CD14-positive monocyte (primary cell): ENCODE results near the gene SERPINA1. TPM values are rescaled to one million over a fixed set of nuclear protein-coding genes. Genes with fewer than 3 reads are reported as not detected.

Experiments
- DNase-seq, 3 donors: peaks; one replicate each; pipeline ENCODE4 v3.0.0-alpha.2; 2011 to 2022
- H2AFZ ChIP-seq: 2 replicates; pipeline ENCODE4 v1.6.0; 2012; ENCODE audit warnings: mild to moderate bottlenecking, low read depth, low read length, inconsistent platforms; ENCODE audit not compliant: insufficient read depth, poor library complexity, severe bottlenecking
- H3K27ac ChIP-seq, 2 donors: 1 replicate in 1 of 2; 2 replicates in 1 of 2; pipeline ENCODE4 v1.5.1; 2012 to 2013; ENCODE audit warnings: low read length in 2 of 2, control low read depth in 1 of 2, inconsistent platforms in 1 of 2, low read depth in 1 of 2, mild to moderate bottlenecking in 1 of 2
- H3K27me3 ChIP-seq, 2 donors: one replicate each; pipeline versions ENCODE4 v1.6.0 to v1.6.1; 2011 to 2013; ENCODE audit warnings: low read length in 2 of 2; ENCODE audit not compliant: control insufficient read depth in 2 of 2, insufficient read depth in 2 of 2
- H3K36me3 ChIP-seq, 2 donors: replicated peaks in 1 of 2; 1 replicate in 1 of 2; 2 replicates in 1 of 2; pipeline versions ENCODE4 v1.5.1 to v1.6.1; 2012 to 2013; ENCODE audit warnings: low read length in 2 of 2, control low read depth in 1 of 2, inconsistent platforms in 1 of 2, mild to moderate bottlenecking in 1 of 2; ENCODE audit not compliant: insufficient read depth in 2 of 2, control insufficient read depth in 1 of 2
- H3K4me1 ChIP-seq, 2 donors: 1 replicate in 1 of 2; 2 replicates in 1 of 2; pipeline versions ENCODE4 v1.5.1 to v1.6.1; 2012 to 2013; ENCODE audit warnings: low read length in 2 of 2, control low read depth in 1 of 2, inconsistent platforms in 1 of 2, mild to moderate bottlenecking in 1 of 2, moderate library complexity in 1 of 2; ENCODE audit not compliant: insufficient read depth in 2 of 2, control insufficient read depth in 1 of 2
- H3K4me2 ChIP-seq: replicated peaks from 2 replicates; pipeline ENCODE3; 2012; ENCODE audit warnings: low read length, moderate library complexity, mild to moderate bottlenecking; ENCODE audit not compliant: poor library complexity, severe bottlenecking; ENCODE audit errors: extremely low read depth
- H3K4me3 ChIP-seq, 3 experiments: fragments of 200-600 bp in 1 of 3; sonication (generic) in 1 of 3; replicated peaks in 1 of 3; 1 replicate in 2 of 3; 2 replicates in 1 of 3; pipeline ENCODE4 v1.5.1; 2011 to 2013; ENCODE audit warnings: low read length in 3 of 3, mild to moderate bottlenecking in 3 of 3, control low read depth in 2 of 3, low read depth in 2 of 3, inconsistent platforms in 1 of 3, moderate library complexity in 1 of 3
- H3K79me2 ChIP-seq: 2 replicates; pipeline ENCODE4 v1.6.0; 2012; ENCODE audit warnings: mild to moderate bottlenecking, control low read depth, inconsistent platforms, low read length, moderate library complexity; ENCODE audit not compliant: insufficient read depth
- H3K9ac ChIP-seq: 2 replicates; pipeline ENCODE4 v1.6.0; 2017; ENCODE audit warnings: low read length, mild to moderate bottlenecking; ENCODE audit not compliant: insufficient read depth, poor library complexity, severe bottlenecking
- H3K9me3 ChIP-seq, 2 donors: replicated peaks in 1 of 2; 1 replicate in 1 of 2; 2 replicates in 1 of 2; pipeline versions ENCODE4 v1.5.1 to v1.6.1; 2012 to 2013; ENCODE audit warnings: low read length in 2 of 2, control low read depth in 1 of 2; ENCODE audit not compliant: control insufficient read depth in 1 of 2, insufficient read depth in 1 of 2
- H4K20me1 ChIP-seq: 2 replicates; pipeline ENCODE4 v1.6.0; 2012; ENCODE audit warnings: mild to moderate bottlenecking, low read length, control low read depth, moderate library complexity; ENCODE audit not compliant: insufficient read depth
- H3K27ac Mint-ChIP-seq, 7 donors: one replicate each; pipeline ENCODE4 v1.8.0; 2020; ENCODE audit warnings: mild to moderate bottlenecking in 7 of 7, mixed read lengths in 7 of 7, moderate library complexity in 6 of 7, inconsistent platforms in 2 of 7
- H3K27me3 Mint-ChIP-seq, 3 donors: one replicate each; pipeline ENCODE4 v1.8.0; 2021 to 2022; ENCODE audit warnings: low read depth in 3 of 3, mild to moderate bottlenecking in 3 of 3, mixed read lengths in 3 of 3, moderate library complexity in 3 of 3, inconsistent platforms in 1 of 3
- H3K36me3 Mint-ChIP-seq, 2 donors: one replicate each; pipeline ENCODE4 v1.8.0; 2020; ENCODE audit warnings: mixed read lengths in 2 of 2, inconsistent platforms in 1 of 2, mild to moderate bottlenecking in 1 of 2
- H3K4me1 Mint-ChIP-seq: one replicate; pipeline ENCODE4 v1.8.0; 2020; ENCODE audit warnings: mild to moderate bottlenecking, mixed read lengths
- H3K4me3 Mint-ChIP-seq, 2 donors: one replicate each; pipeline ENCODE4 v1.8.0; 2020; ENCODE audit warnings: mild to moderate bottlenecking in 2 of 2, mixed read lengths in 2 of 2, moderate library complexity in 1 of 2
- H3K9me3 Mint-ChIP-seq, 7 donors: one replicate each; pipeline ENCODE4 v1.8.0; 2020 to 2022; ENCODE audit warnings: mixed read lengths in 7 of 7, mild to moderate bottlenecking in 6 of 7, moderate library complexity in 6 of 7, inconsistent platforms in 2 of 7
- CTCF ChIP-seq: fragments of 200-600 bp; IDR thresholded peaks from one replicate; pipeline ENCODE4 v1.8.0; 2022; ENCODE audit warnings: antibody characterized with exemption, mild to moderate bottlenecking
- WGBS: methylation state at CpG from one replicate; pipeline ENCODE4 v1.1.5; 2013; ENCODE audit warnings: missing lambda C conversion rate; ENCODE audit not compliant: insufficient coverage; 5-methylcytosine and 5-hydroxymethylcytosine counted together
- intact Hi-C, 2 donors: fragments of 100-400 bp; cut with micrococcal nuclease; formaldehyde crosslinking; loops; one replicate each; pipeline versions ENCODE4 v1.15.0 to v1.15.1; 2023
- polyA plus RNA-seq, 3 donors: library from polyadenylated mRNA; depleted of rRNA in 1 of 3; unstranded in 2 of 3; stranded (reverse) in 1 of 3; fragments of 300-500 nt in 2 of 3; fragments of >200 nt in 1 of 3; fragmentation: Illumina TruSeq in 2 of 3; gene quantifications; 1 replicate in 2 of 3; 2 replicates in 1 of 3; pipeline ENCODE4 v1.2.3, GENCODE V29; 2012 to 2021

Gene SERPINA1
- polyA plus RNA-seq, 3 donors, result 1,278 to 2,075 (median 2,042) TPM

- Histone ChIP-seq H2AFZ (no peak overlapping the region), H3K9ac (no peak overlapping the region), H3K27ac (peak overlapping the region in 1 of 2 donors; percentile 8), H4K20me1 (peaks cover 21% of the 10 kb centered on the region), H3K4me3 (no peak overlapping the region), H3K4me2 (no peak overlapping the region), H3K27me3 (no peaks in the 10 kb centered on the region), H3K79me2 (no peaks in the 10 kb centered on the region), H3K4me1 (peaks cover 0 to 6% of the 10 kb centered on the region in 2 donors), H3K9me3 (no peaks in the 10 kb centered on the region), H3K36me3 (peaks cover 32 to 35% of the 10 kb centered on the region in 2 donors)
- Mint-ChIP-seq H3K4me1 (peaks cover 16% of the 10 kb centered on the region), H3K9me3 (peaks cover 0 to 2% (median 0%) of the 10 kb centered on the region in 7 donors), H3K4me3 (no peak overlapping the region), H3K36me3 (peaks cover 33 to 37% of the 10 kb centered on the region in 2 donors), H3K27ac (peak overlapping the region in 6 of 7 donors; percentile 13 to 77 (median 60)), H3K27me3 (peaks cover 0 to 12% (median 4%) of the 10 kb centered on the region in 3 donors)
- no peak for TF ChIP-seq CTCF
- intact Hi-C loops, result no loop called here
- no peak for DNase-seq
- WGBS, result 100% methylated on average over 1 of the region's 4 CpGs
Measured at GRCh38 chr14:94374749-94375260, 13.6 kb downstream of the SERPINA1 start.

- intact Hi-C loops, result no loop called here
- Histone ChIP-seq H2AFZ (no peak overlapping the region), H3K9ac (no peak overlapping the region), H3K79me2 (no peaks in the 10 kb centered on the region), H4K20me1 (peaks cover 14% of the 10 kb centered on the region), H3K27ac (peak overlapping the region in 1 of 2 donors; percentile 8), H3K4me1 (peaks cover 0 to 6% of the 10 kb centered on the region in 2 donors), H3K4me2 (no peak overlapping the region), H3K4me3 (no peak overlapping the region), H3K36me3 (peaks cover 25 to 28% of the 10 kb centered on the region in 2 donors), H3K9me3 (no peaks in the 10 kb centered on the region), H3K27me3 (no peaks in the 10 kb centered on the region)
- Mint-ChIP-seq H3K27me3 (peaks cover 2 to 10% (median 4%) of the 10 kb centered on the region in 3 donors), H3K4me1 (peaks cover 16% of the 10 kb centered on the region), H3K36me3 (peaks cover 26 to 30% of the 10 kb centered on the region in 2 donors), H3K27ac (peak overlapping the region in 3 of 7 donors; percentile 34 to 62 (median 51)), H3K4me3 (no peak overlapping the region), H3K9me3 (peaks cover 0 to 2% (median 0%) of the 10 kb centered on the region in 7 donors)
- no peak for TF ChIP-seq CTCF
- DNase-seq, result no peak
- WGBS, result 93% methylated on average over 3 of the region's 6 CpGs
Measured at GRCh38 chr14:94374116-94374515, 14.3 kb downstream of the SERPINA1 start.
